ENCODE results near the gene BRD9. TPM values are rescaled to one million over a fixed set of nuclear protein-coding genes. Genes with fewer than 3 reads are reported as not detected.
"Not testable (repeated sequence)": the region's sequence is repeated elsewhere in the genome, so short reads cannot be mapped to it uniquely, and the experiment has no call there.

Gene BRD9
- total RNA-seq, 2 donors from 2014 or later: 50.6 to 54.7 TPM

GRCh38 chr5:886716-887325 lies 5.8 kb downstream of the BRD9 start:
- peaks cover 10% of the 10 kb centered on the region in 2 donors for H3K9me3 Mint-ChIP-seq
- no peak overlapping the region for H3K27ac Mint-ChIP-seq
- no peak for DNase-seq
- peaks cover 32 to 51% of the 10 kb centered on the region in 2 donors for H3K36me3 Mint-ChIP-seq (ENCODE audit: insufficient read depth in 2 of 2)
- no peak for ATAC-seq (replicated peaks in 1 of 2)
- no peaks in the 10 kb centered on the region for H3K27me3 Mint-ChIP-seq (ENCODE audit: low read depth)
- no peak overlapping the region for H3K4me3 Mint-ChIP-seq
- H3K4me1 Mint-ChIP-seq (ENCODE audit: low read depth): peaks cover 30% of the 10 kb centered on the region

- H3K9me3 Mint-ChIP-seq: peaks cover 10% of the 10 kb centered on the region in 2 donors
- peaks cover 27% of the 10 kb centered on the region for H3K4me1 Mint-ChIP-seq (ENCODE audit: low read depth)
- peaks cover 37 to 55% of the 10 kb centered on the region in 2 donors for H3K36me3 Mint-ChIP-seq (ENCODE audit: insufficient read depth in 2 of 2)
- ATAC-seq (replicated peaks in 1 of 2) (no peak), DNase-seq (no peak)
- H3K27ac Mint-ChIP-seq: no peak overlapping the region
- no peak overlapping the region for H3K4me3 Mint-ChIP-seq
- no peaks in the 10 kb centered on the region for H3K27me3 Mint-ChIP-seq (ENCODE audit: low read depth)
Observed at GRCh38 chr5:886036-886435, 6.6 kb downstream of the BRD9 start.

- Mint-ChIP-seq H3K27ac (no peak overlapping the region), H3K4me1 (ENCODE audit: low read depth) (peaks cover 24% of the 10 kb centered on the region), H3K36me3 (ENCODE audit: insufficient read depth in 2 of 2) (peaks cover 37 to 59% of the 10 kb centered on the region in 2 donors), H3K9me3 (peaks cover 10% of the 10 kb centered on the region in 2 donors), H3K4me3 (no peak overlapping the region), H3K27me3 (ENCODE audit: low read depth) (no peaks in the 10 kb centered on the region)
- DNase-seq (no peak), ATAC-seq (replicated peaks in 1 of 2) (no peak)
Observed at GRCh38 chr5:885529-885928, 7.1 kb downstream of the BRD9 start.

GRCh38 chr5:885127-885442 lies 7.5 kb downstream of the BRD9 start:
- DNase-seq: no peak
- H3K27me3 Mint-ChIP-seq (ENCODE audit: low read depth): no peaks in the 10 kb centered on the region
- H3K9me3 Mint-ChIP-seq: peaks cover 10% of the 10 kb centered on the region in 2 donors
- no peak for ATAC-seq (replicated peaks in 1 of 2)
- H3K4me1 Mint-ChIP-seq (ENCODE audit: low read depth): peaks cover 24% of the 10 kb centered on the region
- peaks cover 37 to 59% of the 10 kb centered on the region in 2 donors for H3K36me3 Mint-ChIP-seq (ENCODE audit: insufficient read depth in 2 of 2)
- no peak overlapping the region for H3K4me3 Mint-ChIP-seq
- no peak overlapping the region for H3K27ac Mint-ChIP-seq

- DNase-seq (no peak), ATAC-seq (replicated peaks in 1 of 2) (no peak)
- Mint-ChIP-seq H3K27ac (no peak overlapping the region), H3K36me3 (ENCODE audit: insufficient read depth in 2 of 2) (peaks cover 37 to 59% of the 10 kb centered on the region in 2 donors), H3K9me3 (peaks cover 10% of the 10 kb centered on the region in 2 donors), H3K27me3 (ENCODE audit: low read depth) (no peaks in the 10 kb centered on the region), H3K4me1 (ENCODE audit: low read depth) (peaks cover 24% of the 10 kb centered on the region), H3K4me3 (no peak overlapping the region)
Observed at GRCh38 chr5:884345-885126, 8.1 kb downstream of the BRD9 start.

- peaks cover 37 to 56% of the 10 kb centered on the region in 2 donors for H3K36me3 Mint-ChIP-seq (ENCODE audit: insufficient read depth in 2 of 2)
- no peak overlapping the region for H3K4me3 Mint-ChIP-seq
- H3K27ac Mint-ChIP-seq: no peak overlapping the region
- peaks cover 10% of the 10 kb centered on the region in 2 donors for H3K9me3 Mint-ChIP-seq
- no peaks in the 10 kb centered on the region for H3K27me3 Mint-ChIP-seq (ENCODE audit: low read depth)
- peaks cover 24% of the 10 kb centered on the region for H3K4me1 Mint-ChIP-seq (ENCODE audit: low read depth)
- no peak for DNase-seq
- no peak for ATAC-seq (replicated peaks in 1 of 2)
Observed at GRCh38 chr5:883475-884181, 9.0 kb downstream of the BRD9 start.

- peaks cover 18% of the 10 kb centered on the region for H3K4me1 Mint-ChIP-seq (ENCODE audit: low read depth)
- H3K27ac Mint-ChIP-seq: peak overlapping the region; percentile 93
- H3K9me3 Mint-ChIP-seq: peaks cover 10% of the 10 kb centered on the region in 2 donors
- H3K27me3 Mint-ChIP-seq (ENCODE audit: low read depth): no peaks in the 10 kb centered on the region
- H3K36me3 Mint-ChIP-seq (ENCODE audit: insufficient read depth in 2 of 2): peaks cover 34 to 52% of the 10 kb centered on the region in 2 donors
- DNase-seq (no peak), ATAC-seq (replicated peaks in 1 of 2) (no peak)
- peak overlapping the region in 1 of 2 donors; percentile 0 for H3K4me3 Mint-ChIP-seq
Observed at GRCh38 chr5:882253-883183, 10.1 kb downstream of the BRD9 start.

GRCh38 chr5:881551-881935 lies 11.1 kb downstream of the BRD9 start:
- Mint-ChIP-seq H3K9me3 (peaks cover 10% of the 10 kb centered on the region in 2 donors), H3K27ac (no peak overlapping the region), H3K36me3 (ENCODE audit: insufficient read depth in 2 of 2) (peaks cover 28 to 44% of the 10 kb centered on the region in 2 donors), H3K4me3 (no peak overlapping the region), H3K27me3 (ENCODE audit: low read depth) (no peaks in the 10 kb centered on the region), H3K4me1 (ENCODE audit: low read depth) (peaks cover 18% of the 10 kb centered on the region)
- no peak for ATAC-seq (replicated peaks in 1 of 2)
- no peak for DNase-seq

- Mint-ChIP-seq H3K4me1 (ENCODE audit: low read depth) (peaks cover 18% of the 10 kb centered on the region), H3K36me3 (ENCODE audit: insufficient read depth in 2 of 2) (peaks cover 28 to 42% of the 10 kb centered on the region in 2 donors), H3K9me3 (peaks cover 10% of the 10 kb centered on the region in 2 donors), H3K27ac (no peak overlapping the region), H3K4me3 (no peak overlapping the region), H3K27me3 (ENCODE audit: low read depth) (no peaks in the 10 kb centered on the region)
- DNase-seq: no peak
- no peak for ATAC-seq (replicated peaks in 1 of 2)
Observed at GRCh38 chr5:880816-881550, 11.6 kb downstream of the BRD9 start.

GRCh38 chr5:878677-879076 lies 13.9 kb downstream of the BRD9 start:
- Mint-ChIP-seq H3K36me3 (ENCODE audit: insufficient read depth in 2 of 2) (peaks cover 24 to 45% of the 10 kb centered on the region in 2 donors), H3K9me3 (peaks cover 10% of the 10 kb centered on the region in 2 donors), H3K4me1 (ENCODE audit: low read depth) (peaks cover 18% of the 10 kb centered on the region)
- not testable (repeated sequence) for DNase-seq; H3K27me3 Mint-ChIP-seq (ENCODE audit: low read depth); H3K4me3 Mint-ChIP-seq; ATAC-seq (replicated peaks in 1 of 2); H3K27ac Mint-ChIP-seq

GRCh38 chr5:878125-878524 lies 14.5 kb downstream of the BRD9 start:
- DNase-seq: no peak
- Mint-ChIP-seq H3K27ac (no peak overlapping the region), H3K4me3 (no peak overlapping the region), H3K27me3 (ENCODE audit: low read depth) (no peaks in the 10 kb centered on the region), H3K36me3 (ENCODE audit: insufficient read depth in 2 of 2) (peaks cover 21 to 40% of the 10 kb centered on the region in 2 donors), H3K9me3 (peaks cover 10% of the 10 kb centered on the region in 2 donors), H3K4me1 (ENCODE audit: low read depth) (peaks cover 18% of the 10 kb centered on the region)
- no peak for ATAC-seq (replicated peaks in 1 of 2)

All from activated T-cell treated with anti-CD3 and anti-CD28 coated beads, Interleukin-2, amount 50 U/mL, for 72 hours (primary cell).